Measurements from ENCODE around the gene USH1C. TPM values are rescaled to one million over a fixed set of nuclear protein-coding genes. Genes with fewer than 3 reads are reported as not detected.

USH1C gene
- total RNA-seq, 2 donors from 2014 or later = not detected

DNA sequence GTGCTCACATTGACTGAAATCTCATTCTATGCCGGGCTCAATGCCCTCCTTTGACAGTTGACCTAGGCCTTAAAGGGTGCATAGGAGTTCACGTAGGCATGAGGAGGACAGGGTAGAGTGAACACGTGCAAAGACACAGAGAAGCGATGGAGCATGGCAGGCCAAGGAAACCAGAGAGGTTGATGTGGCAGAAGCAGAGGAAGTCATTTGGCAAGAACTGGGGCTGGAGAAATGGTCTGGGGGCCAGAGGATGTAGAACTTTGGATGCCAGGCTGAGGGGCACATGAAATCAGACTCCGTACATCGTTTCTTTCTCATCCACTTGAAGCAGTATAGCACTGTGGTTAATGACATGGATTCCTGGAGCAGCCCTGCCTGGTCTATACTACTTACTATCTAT is 54.0 kb downstream of the USH1C start:
- Mint-ChIP-seq H3K9me3 (no peaks in the 10 kb centered on the region), H3K4me1 (ENCODE audit: low read depth) (no peaks in the 10 kb centered on the region), H3K4me3 (no peak overlapping the region), H3K27ac (no peak overlapping the region), H3K27me3 (ENCODE audit: low read depth) (peaks cover 23% of the 10 kb centered on the region), H3K36me3 (ENCODE audit: insufficient read depth in 2 of 2) (no peaks in the 10 kb centered on the region)
- ATAC-seq (replicated peaks in 1 of 2) (no peak), DNase-seq (no peak)

DNA sequence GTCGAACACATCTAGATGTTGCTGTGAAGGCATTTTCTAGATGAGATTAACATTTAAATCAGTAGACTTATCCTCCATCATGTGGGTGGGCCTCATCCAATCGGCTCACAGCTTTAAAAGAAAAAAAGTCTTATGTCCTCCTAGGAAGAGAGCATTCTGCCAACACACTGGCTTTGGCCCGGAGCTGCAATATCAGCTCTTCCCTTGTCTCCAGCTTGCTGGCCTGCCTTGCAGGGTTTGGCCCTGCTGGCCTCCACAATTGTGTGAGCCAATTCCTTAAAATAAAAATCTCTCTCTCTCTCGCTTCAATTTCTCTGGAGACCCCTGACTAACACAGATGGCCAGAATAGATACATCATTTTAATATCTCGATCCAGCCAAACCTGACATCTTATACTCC is 54.5 kb downstream of the USH1C start:
- Mint-ChIP-seq H3K4me1 (ENCODE audit: low read depth) (no peaks in the 10 kb centered on the region), H3K9me3 (no peaks in the 10 kb centered on the region), H3K27ac (no peak overlapping the region), H3K36me3 (ENCODE audit: insufficient read depth in 2 of 2) (no peaks in the 10 kb centered on the region), H3K27me3 (ENCODE audit: low read depth) (peaks cover 23% of the 10 kb centered on the region), H3K4me3 (no peak overlapping the region)
- ATAC-seq (replicated peaks in 1 of 2) (no peak), DNase-seq (no peak)

GRCh38 chr11:17488563-17488962 is 55.7 kb downstream of the USH1C start:
- H3K27ac Mint-ChIP-seq = no peak overlapping the region
- H3K9me3 Mint-ChIP-seq = peaks cover under 1 to 2% of the 10 kb centered on the region in 2 donors
- ATAC-seq (replicated peaks in 1 of 2) = no peak
- no peaks in the 10 kb centered on the region for H3K36me3 Mint-ChIP-seq (ENCODE audit: insufficient read depth in 2 of 2)
- DNase-seq = no peak
- H3K4me1 Mint-ChIP-seq (ENCODE audit: low read depth) = no peaks in the 10 kb centered on the region
- H3K27me3 Mint-ChIP-seq (ENCODE audit: low read depth) = peaks cover 33% of the 10 kb centered on the region
- no peak overlapping the region for H3K4me3 Mint-ChIP-seq

DNA sequence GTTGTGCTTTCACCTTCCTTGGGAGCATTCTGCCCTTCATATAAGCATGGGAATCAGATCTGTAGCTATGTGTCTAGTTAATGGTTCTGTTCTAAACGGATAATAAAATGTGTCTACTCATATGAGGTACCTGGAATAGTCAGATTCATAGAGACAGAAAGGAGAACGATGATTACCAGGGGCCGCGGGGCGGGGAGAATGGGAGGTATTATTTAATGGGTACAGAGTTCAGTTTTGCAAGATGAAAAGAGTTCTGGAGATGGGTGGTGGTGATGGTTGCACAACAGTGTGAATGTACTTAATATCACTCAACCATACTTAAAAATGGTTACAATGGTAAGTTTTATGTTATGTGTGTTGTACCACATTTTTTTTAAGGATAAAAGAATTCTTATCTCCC is 57.6 kb downstream of the USH1C start:
- H3K4me1 Mint-ChIP-seq (ENCODE audit: low read depth) = no peaks in the 10 kb centered on the region
- no peak overlapping the region for H3K27ac Mint-ChIP-seq
- no peak overlapping the region for H3K4me3 Mint-ChIP-seq
- ATAC-seq (replicated peaks in 1 of 2) (no peak), DNase-seq (no peak)
- H3K36me3 Mint-ChIP-seq (ENCODE audit: insufficient read depth in 2 of 2) = no peaks in the 10 kb centered on the region
- H3K27me3 Mint-ChIP-seq (ENCODE audit: low read depth) = peaks cover 33% of the 10 kb centered on the region
- H3K9me3 Mint-ChIP-seq = peaks cover 3 to 4% of the 10 kb centered on the region in 2 donors

GRCh38 chr11:17483505-17483904 is 60.7 kb downstream of the USH1C start:
- H3K4me3 Mint-ChIP-seq = no peak overlapping the region
- peaks cover 29% of the 10 kb centered on the region for H3K27me3 Mint-ChIP-seq (ENCODE audit: low read depth)

DNA sequence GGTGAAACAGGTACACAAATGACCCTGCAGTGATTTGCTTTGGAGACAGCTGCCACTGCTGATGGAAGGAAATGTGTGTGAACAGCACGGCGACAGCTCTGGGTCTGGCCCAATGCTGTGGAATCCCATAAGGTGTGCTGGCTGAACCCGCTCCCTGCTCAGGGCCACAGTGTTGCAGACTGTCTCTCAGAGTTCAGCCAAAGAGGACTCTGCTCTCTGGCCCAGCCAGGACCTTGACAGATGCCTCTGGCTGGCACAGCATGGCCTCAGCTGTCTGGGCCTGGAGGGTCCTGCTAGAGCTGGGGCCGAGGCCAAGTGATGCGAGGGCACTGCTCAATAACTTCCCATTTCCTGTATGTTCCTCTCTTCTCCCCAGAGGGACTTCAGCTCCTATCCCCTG is 62.3 kb downstream of the USH1C start:
- H3K36me3 Mint-ChIP-seq (ENCODE audit: insufficient read depth in 2 of 2) = no peaks in the 10 kb centered on the region
- peaks cover 3 to 4% of the 10 kb centered on the region in 2 donors for H3K9me3 Mint-ChIP-seq
- no peak overlapping the region for H3K4me3 Mint-ChIP-seq
- no peak overlapping the region for H3K27ac Mint-ChIP-seq
- H3K4me1 Mint-ChIP-seq (ENCODE audit: low read depth) = no peaks in the 10 kb centered on the region
- ATAC-seq (replicated peaks in 1 of 2) = no peak
- H3K27me3 Mint-ChIP-seq (ENCODE audit: low read depth) = peaks cover 34% of the 10 kb centered on the region
- DNase-seq = no peak

More at GRCh38 chr11:17483505-17483904, 60.7 kb downstream of the USH1C start:
- ATAC-seq (replicated peaks in 1 of 2) = no peak
- no peaks in the 10 kb centered on the region for H3K4me1 Mint-ChIP-seq (ENCODE audit: low read depth)
- peaks cover 3 to 4% of the 10 kb centered on the region in 2 donors for H3K9me3 Mint-ChIP-seq
- no peaks in the 10 kb centered on the region for H3K36me3 Mint-ChIP-seq (ENCODE audit: insufficient read depth in 2 of 2)
- H3K27ac Mint-ChIP-seq = no peak overlapping the region
- DNase-seq = no peak

- no peak overlapping the region for H3K27ac Mint-ChIP-seq
- H3K9me3 Mint-ChIP-seq = peaks cover 3 to 4% of the 10 kb centered on the region in 2 donors
- DNase-seq = no peak
- no peak for ATAC-seq (replicated peaks in 1 of 2)
- H3K36me3 Mint-ChIP-seq (ENCODE audit: insufficient read depth in 2 of 2) = no peaks in the 10 kb centered on the region
- H3K4me1 Mint-ChIP-seq (ENCODE audit: low read depth) = peaks cover 8% of the 10 kb centered on the region
- peaks cover 54% of the 10 kb centered on the region for H3K27me3 Mint-ChIP-seq (ENCODE audit: low read depth)
- H3K4me3 Mint-ChIP-seq = no peak overlapping the region
Observed at GRCh38 chr11:17479284-17480214, 64.7 kb downstream of the USH1C start.

GRCh38 chr11:17478070-17478469 is 66.1 kb downstream of the USH1C start:
- ATAC-seq (replicated peaks in 1 of 2) = no peak
- Mint-ChIP-seq H3K27me3 (ENCODE audit: low read depth) (peaks cover 58% of the 10 kb centered on the region), H3K4me1 (ENCODE audit: low read depth) (peaks cover 8% of the 10 kb centered on the region)

DNA sequence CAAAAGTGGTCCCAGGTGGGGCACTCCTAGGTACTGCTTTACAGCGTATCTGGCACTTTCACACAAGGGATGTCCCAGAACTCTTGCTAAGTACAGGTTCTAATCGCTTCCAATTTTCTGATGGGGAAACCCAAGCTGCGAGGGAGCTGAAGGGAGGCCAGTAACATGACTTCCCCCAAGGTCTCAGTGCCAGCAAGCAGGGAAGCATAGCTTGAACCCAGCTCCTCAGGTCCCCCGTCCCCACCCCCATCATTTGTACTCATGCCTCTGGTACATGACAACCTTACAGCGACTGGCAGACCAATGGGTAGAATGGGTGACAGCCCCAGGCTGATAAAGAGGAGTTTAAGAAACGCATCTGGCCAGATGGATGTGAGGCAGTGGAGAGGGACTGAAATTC is 66.9 kb downstream of the USH1C start:
- DNase-seq = no peak
- no peaks in the 10 kb centered on the region for H3K36me3 Mint-ChIP-seq (ENCODE audit: insufficient read depth in 2 of 2)
- H3K9me3 Mint-ChIP-seq = no peaks in the 10 kb centered on the region
- no peak overlapping the region for H3K27ac Mint-ChIP-seq
- no peak overlapping the region for H3K4me3 Mint-ChIP-seq
- peaks cover 8% of the 10 kb centered on the region for H3K4me1 Mint-ChIP-seq (ENCODE audit: low read depth)
- H3K27me3 Mint-ChIP-seq (ENCODE audit: low read depth) = peaks cover 65% of the 10 kb centered on the region
- ATAC-seq (replicated peaks in 1 of 2) = no peak

More at GRCh38 chr11:17478070-17478469, 66.1 kb downstream of the USH1C start:
- DNase-seq = no peak
- no peaks in the 10 kb centered on the region for H3K36me3 Mint-ChIP-seq (ENCODE audit: insufficient read depth in 2 of 2)
- H3K4me3 Mint-ChIP-seq = no peak overlapping the region
- no peaks in the 10 kb centered on the region for H3K9me3 Mint-ChIP-seq
- no peak overlapping the region for H3K27ac Mint-ChIP-seq

GRCh38 chr11:17477084-17477333 is 67.2 kb downstream of the USH1C start:
- H3K27me3 Mint-ChIP-seq (ENCODE audit: low read depth) = peaks cover 65% of the 10 kb centered on the region
- peaks cover 8% of the 10 kb centered on the region for H3K4me1 Mint-ChIP-seq (ENCODE audit: low read depth)
- no peak overlapping the region for H3K4me3 Mint-ChIP-seq
- ATAC-seq (replicated peaks in 1 of 2) = no peak
- no peak for DNase-seq
- no peaks in the 10 kb centered on the region for H3K9me3 Mint-ChIP-seq
- H3K36me3 Mint-ChIP-seq (ENCODE audit: insufficient read depth in 2 of 2) = no peaks in the 10 kb centered on the region
- H3K27ac Mint-ChIP-seq = no peak overlapping the region

DNA sequence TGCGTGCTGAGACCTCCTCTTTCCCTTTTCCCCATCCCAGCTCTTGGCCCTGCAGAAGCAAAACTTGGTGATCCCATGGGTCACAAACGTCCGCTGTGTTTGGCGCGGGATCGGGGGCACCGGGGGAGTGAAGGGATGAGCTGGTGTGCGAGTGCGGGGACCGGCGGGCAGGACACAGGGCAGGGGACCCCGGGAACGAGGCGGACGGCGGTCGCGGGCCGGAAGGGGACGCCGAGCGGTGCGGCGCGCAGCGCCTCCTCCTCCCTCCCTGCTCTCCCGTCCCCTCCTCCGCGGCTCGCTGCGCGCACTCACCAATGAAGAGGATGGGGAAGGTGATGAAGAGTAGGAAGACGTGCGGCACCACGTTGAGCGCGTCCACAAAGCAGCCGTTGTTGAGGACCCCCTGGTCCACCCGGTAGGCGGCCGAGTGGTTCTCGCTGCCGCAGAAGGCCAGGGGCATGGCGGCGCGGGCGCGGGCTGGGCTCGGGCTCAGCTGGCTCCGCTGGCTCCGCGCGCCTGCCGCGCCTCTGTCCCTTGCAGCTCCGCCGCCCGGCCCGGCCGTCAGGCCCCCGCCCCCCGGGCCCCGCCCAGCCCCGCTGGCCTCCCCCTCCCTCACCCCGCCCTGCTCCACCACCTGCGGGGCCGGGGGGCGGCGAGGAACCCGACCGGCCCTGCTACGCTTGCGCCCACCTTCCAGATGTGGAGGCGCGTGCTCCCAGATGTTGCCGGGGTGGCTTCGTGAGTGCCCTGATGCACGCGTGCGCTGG is 67.7 kb downstream of the USH1C start, which contains the start of gene ABCC8:
TSS of gene ABCC8 (minus strand) at position 529 of the 767 bp plus-strand sequence. CDS start at position 460, 69 bp downstream.
- H3K27ac Mint-ChIP-seq = no peak within 1 kb of the TSS
- DNase-seq (peak in 1 of 2 donors; percentile 3), ATAC-seq (replicated peaks in 1 of 2) (peak in 1 of 2 donors; percentile 24)
- H3K36me3 Mint-ChIP-seq (ENCODE audit: insufficient read depth in 2 of 2) = no peaks in the 10 kb centered on the region
- H3K4me1 Mint-ChIP-seq (ENCODE audit: low read depth) = peaks cover 8% of the 10 kb centered on the region
- peak within 1 kb of the TSS; percentile 58 to 71 for H3K4me3 Mint-ChIP-seq
- H3K9me3 Mint-ChIP-seq = no peaks in the 10 kb centered on the region
- H3K27me3 Mint-ChIP-seq (ENCODE audit: low read depth) = peaks cover 68% of the 10 kb centered on the region

GRCh38 chr11:17475666-17476316 is 68.4 kb downstream of the USH1C start:
- Mint-ChIP-seq H3K27me3 (ENCODE audit: low read depth) (peaks cover 68% of the 10 kb centered on the region), H3K4me3 (peak overlapping the region; percentile 58 to 71), H3K9me3 (no peaks in the 10 kb centered on the region)

More at GRCh38 chr11:17475666-17476316, 68.4 kb downstream of the USH1C start:
- DNase-seq (no peak), ATAC-seq (replicated peaks in 1 of 2) (no peak)
- peaks cover 8% of the 10 kb centered on the region for H3K4me1 Mint-ChIP-seq (ENCODE audit: low read depth)
- H3K36me3 Mint-ChIP-seq (ENCODE audit: insufficient read depth in 2 of 2) = no peaks in the 10 kb centered on the region
- no peak overlapping the region for H3K27ac Mint-ChIP-seq
